HEK293T (cell line): ENCODE measurements around the gene OVCH1.

ENCODE experiments used
- L3MBTL2 ChIP-seq: fragments of 450-650 bp; conservative IDR thresholded peaks from 2 replicates; pipeline ENCODE4 v1.6.1; 2016; ENCODE audit warnings: mild to moderate bottlenecking
- TF ChIP-seq, protein P1 (sequence below): fragments of 450-650 bp; IDR thresholded peaks from 2 replicates; pipeline ENCODE4 v1.6.1; 2016

DNA sequence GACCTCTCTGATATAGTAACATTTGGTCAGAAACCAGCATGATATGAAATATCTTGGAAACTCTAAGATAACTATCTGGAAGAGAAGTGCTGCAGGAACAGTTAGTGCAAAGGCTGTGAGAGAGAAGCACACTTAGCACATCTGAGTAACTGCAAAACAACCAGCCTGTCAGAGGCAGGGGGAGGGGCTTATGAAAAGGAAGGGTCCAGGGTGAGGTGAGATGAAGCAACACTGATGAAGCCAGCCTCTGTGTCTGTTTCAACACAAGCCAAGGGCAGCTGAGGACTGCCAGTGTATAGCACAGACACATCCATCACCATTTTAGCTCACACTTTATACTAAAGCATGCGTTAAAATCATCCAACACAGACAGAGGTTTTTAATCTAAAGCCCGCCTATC, 37.4 kb upstream of the OVCH1 start:
- TF ChIP-seq, protein P1, sequence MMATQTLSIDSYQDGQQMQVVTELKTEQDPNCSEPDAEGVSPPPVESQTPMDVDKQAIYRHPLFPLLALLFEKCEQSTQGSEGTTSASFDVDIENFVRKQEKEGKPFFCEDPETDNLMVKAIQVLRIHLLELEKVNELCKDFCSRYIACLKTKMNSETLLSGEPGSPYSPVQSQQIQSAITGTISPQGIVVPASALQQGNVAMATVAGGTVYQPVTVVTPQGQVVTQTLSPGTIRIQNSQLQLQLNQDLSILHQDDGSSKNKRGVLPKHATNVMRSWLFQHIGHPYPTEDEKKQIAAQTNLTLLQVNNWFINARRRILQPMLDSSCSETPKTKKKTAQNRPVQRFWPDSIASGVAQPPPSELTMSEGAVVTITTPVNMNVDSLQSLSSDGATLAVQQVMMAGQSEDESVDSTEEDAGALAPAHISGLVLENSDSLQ, result no peak
- no peak for TF ChIP-seq L3MBTL2
